ENCODE results near the gene TOX3. TPM values are rescaled to one million over a fixed set of nuclear protein-coding genes. Genes with fewer than 3 reads are reported as not detected.

Gene TOX3
- total RNA-seq, 2 donors from 2014 or later, result not detected

DNA sequence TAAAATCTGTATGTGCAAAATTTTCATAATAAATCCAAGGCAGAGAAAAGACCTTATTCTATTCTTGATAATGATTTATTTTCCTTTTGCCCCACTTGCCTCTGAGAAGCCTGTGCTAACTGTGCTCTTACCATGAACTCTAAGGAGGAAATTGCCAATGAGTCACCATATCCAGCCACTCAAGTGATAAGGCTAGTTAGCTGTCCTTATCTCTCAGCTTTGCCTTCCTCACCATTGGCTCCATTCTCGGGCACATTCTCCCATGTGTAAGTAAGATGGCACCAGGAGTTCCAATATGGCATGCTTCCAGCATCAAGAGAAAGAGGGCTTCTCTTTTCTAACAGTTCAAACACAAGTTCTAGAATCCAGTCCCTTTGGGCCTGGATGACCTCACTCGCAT lies 142.4 kb downstream of the TOX3 start:
- H3K27ac ChIP-seq, result no peak overlapping the region
- DNase-seq (ENCODE audit: low spot score), result no peak
- no peaks in the 10 kb centered on the region for H3K27me3 ChIP-seq
- no peak overlapping the region for H3K4me3 ChIP-seq
- TF ChIP-seq, protein P1, sequence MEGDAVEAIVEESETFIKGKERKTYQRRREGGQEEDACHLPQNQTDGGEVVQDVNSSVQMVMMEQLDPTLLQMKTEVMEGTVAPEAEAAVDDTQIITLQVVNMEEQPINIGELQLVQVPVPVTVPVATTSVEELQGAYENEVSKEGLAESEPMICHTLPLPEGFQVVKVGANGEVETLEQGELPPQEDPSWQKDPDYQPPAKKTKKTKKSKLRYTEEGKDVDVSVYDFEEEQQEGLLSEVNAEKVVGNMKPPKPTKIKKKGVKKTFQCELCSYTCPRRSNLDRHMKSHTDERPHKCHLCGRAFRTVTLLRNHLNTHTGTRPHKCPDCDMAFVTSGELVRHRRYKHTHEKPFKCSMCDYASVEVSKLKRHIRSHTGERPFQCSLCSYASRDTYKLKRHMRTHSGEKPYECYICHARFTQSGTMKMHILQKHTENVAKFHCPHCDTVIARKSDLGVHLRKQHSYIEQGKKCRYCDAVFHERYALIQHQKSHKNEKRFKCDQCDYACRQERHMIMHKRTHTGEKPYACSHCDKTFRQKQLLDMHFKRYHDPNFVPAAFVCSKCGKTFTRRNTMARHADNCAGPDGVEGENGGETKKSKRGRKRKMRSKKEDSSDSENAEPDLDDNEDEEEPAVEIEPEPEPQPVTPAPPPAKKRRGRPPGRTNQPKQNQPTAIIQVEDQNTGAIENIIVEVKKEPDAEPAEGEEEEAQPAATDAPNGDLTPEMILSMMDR (IDR thresholded peaks at IDR 0.05), result no peak
- no peaks in the 10 kb centered on the region for H3K4me1 ChIP-seq
- H3K36me3 ChIP-seq, result no peaks in the 10 kb centered on the region
- no peaks in the 10 kb centered on the region for H3K9me3 ChIP-seq

DNA sequence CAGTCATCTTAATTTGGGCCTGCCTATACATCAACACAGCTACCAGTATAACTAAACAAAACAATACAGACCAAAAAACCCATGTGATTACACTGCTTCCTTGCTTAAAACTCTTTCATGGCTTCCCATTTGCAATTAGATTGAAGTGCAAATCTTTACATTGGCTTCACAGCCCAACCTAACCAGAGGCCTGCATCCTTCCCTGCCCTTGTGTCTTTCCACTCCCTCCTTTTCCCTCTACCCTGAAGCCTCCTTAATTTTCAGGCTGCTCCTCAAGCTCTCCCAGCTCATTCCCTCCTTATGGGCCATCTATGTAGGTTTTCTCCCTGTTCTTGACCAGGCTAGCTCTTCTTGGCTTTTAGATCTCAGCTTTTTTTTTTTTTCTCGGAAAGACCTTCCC lies 147.8 kb downstream of the TOX3 start:
- Histone ChIP-seq H3K4me3 (no peak overlapping the region), H3K36me3 (no peaks in the 10 kb centered on the region), H3K9me3 (no peaks in the 10 kb centered on the region), H3K27me3 (no peaks in the 10 kb centered on the region), H3K27ac (no peak overlapping the region), H3K4me1 (no peaks in the 10 kb centered on the region)
- TF ChIP-seq, protein P1 (IDR thresholded peaks at IDR 0.05), result no peak
- no peak for DNase-seq (ENCODE audit: low spot score)

DNA sequence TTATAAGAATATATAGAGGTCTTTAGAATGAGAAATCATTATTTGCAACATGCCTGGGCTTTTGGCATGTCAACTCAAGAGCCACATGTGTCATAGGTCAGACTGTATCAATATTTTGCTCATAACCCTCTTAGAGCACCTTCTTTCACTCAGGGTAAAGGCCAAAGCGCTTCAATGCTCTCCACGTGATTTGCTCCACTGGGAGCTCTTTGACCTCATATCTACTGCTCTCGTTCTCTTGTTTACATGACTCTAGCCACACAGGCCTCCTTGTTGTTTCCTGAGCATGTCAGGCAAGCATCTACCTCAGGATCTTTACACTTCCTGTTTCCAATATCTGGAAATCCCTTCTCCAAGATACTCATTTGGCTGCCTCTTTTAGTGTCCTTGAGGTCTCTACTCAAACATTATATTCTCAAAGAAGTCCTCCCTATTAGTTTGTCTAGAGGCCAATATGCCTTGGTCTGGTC lies 148.4 kb downstream of the TOX3 start:
- H3K9me3 ChIP-seq, result no peaks in the 10 kb centered on the region
- H3K27me3 ChIP-seq, result no peaks in the 10 kb centered on the region
- no peaks in the 10 kb centered on the region for H3K36me3 ChIP-seq
- TF ChIP-seq, protein P1 (IDR thresholded peaks at IDR 0.05), result no peak
- no peaks in the 10 kb centered on the region for H3K4me1 ChIP-seq
- H3K4me3 ChIP-seq, result no peak overlapping the region
- H3K27ac ChIP-seq, result no peak overlapping the region
- DNase-seq (ENCODE audit: low spot score), result no peak

DNA sequence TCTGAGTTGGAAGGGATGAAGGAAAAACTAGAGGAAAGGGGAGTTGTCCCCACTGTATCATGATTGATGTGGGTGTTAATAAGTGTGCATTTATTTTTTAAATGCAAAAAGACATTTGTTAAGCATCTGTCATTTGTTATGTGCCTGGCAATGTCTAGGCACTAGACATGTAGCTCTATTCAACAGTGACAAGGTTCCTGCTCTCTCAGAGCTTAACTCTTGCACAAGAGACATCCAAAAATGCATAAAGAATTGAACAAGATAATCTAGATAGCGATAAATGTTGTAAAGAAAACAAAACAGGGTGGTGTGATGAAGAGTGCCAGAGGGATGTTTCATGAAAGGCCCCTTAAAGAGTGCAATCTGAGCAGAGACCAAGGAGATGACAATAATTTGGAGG lies 148.9 kb downstream of the TOX3 start:
- TF ChIP-seq, protein P1 (IDR thresholded peaks at IDR 0.05), result no peak
- no peak overlapping the region for H3K27ac ChIP-seq
- no peak for DNase-seq (ENCODE audit: low spot score)
- H3K27me3 ChIP-seq, result no peaks in the 10 kb centered on the region
- no peaks in the 10 kb centered on the region for H3K9me3 ChIP-seq
- no peaks in the 10 kb centered on the region for H3K4me1 ChIP-seq
- no peak overlapping the region for H3K4me3 ChIP-seq
- H3K36me3 ChIP-seq, result no peaks in the 10 kb centered on the region

DNA sequence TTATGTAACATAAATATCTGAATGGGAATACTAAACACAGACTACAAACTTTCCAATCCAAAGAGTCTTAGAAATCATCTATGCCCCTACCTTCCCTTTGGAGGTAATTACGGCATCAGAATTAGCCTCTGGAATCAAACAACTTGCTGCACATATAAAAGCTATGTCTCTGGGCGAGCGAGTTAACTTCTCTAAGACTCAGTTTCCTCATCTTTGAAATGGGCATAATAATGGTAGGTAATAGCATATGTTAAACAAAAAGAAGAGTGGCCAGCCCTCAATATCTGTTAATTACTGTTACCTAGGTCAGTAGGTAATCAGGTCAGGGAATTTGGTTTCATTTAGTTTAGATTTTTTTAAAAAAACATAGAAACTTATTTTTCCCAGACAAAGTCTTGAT lies 153.5 kb downstream of the TOX3 start:
- TF ChIP-seq, protein P1 (IDR thresholded peaks at IDR 0.05), result no peak
- H3K4me3 ChIP-seq, result no peak overlapping the region
- DNase-seq (ENCODE audit: low spot score), result no peak
- H3K27me3 ChIP-seq, result no peaks in the 10 kb centered on the region
- H3K4me1 ChIP-seq, result no peaks in the 10 kb centered on the region
- no peaks in the 10 kb centered on the region for H3K36me3 ChIP-seq
- H3K9me3 ChIP-seq, result no peaks in the 10 kb centered on the region
- no peak overlapping the region for H3K27ac ChIP-seq

DNA sequence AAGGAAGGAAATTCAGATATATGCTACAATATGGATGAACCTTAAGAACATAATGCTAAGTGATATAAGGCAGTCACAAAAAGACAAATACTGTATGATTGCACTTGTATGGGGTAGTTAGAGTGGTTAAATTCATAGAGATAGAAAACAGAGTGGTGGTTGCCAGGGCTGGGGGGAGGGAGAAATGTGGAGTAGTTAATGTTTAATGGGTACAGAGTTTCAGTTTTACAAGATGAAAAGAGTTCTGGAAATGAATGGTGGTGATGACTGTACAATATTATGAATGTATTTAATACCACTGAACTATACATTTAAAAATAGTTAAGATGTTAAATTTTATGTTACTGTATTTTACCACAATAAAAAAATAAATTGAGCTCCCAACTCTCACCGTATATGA lies 157.9 kb downstream of the TOX3 start:
- no peaks in the 10 kb centered on the region for H3K36me3 ChIP-seq
- TF ChIP-seq, protein P1 (IDR thresholded peaks at IDR 0.05), result no peak

More for the DNA sequence above, 157.9 kb downstream of the TOX3 start:
- Histone ChIP-seq H3K4me1 (no peaks in the 10 kb centered on the region), H3K4me3 (no peak overlapping the region), H3K27ac (no peak overlapping the region), H3K9me3 (no peaks in the 10 kb centered on the region), H3K27me3 (no peaks in the 10 kb centered on the region)
- DNase-seq (ENCODE audit: low spot score), result no peak

Data from right atrium auricular region (tissue), 2 donors.